Esophagus muscularis mucosa (tissue), 4 donors: Measurements from ENCODE around the gene TEX13D. TPM values are rescaled to one million over a fixed set of nuclear protein-coding genes. Genes with fewer than 3 reads are reported as not detected.
"Not testable (repeated sequence)": the region's sequence is repeated elsewhere in the genome, so short reads cannot be mapped to it uniquely, and the experiment has no call there.

Source experiments
- DNase-seq: peaks from one replicate; pipeline ENCODE4 v3.0.0-alpha.2; 2017; ENCODE audit errors: extremely low spot score
- H3K27ac ChIP-seq, 4 donors: fragments of 200-600 bp; sonication (generic); replicated peaks in 1 of 4; 1 replicate in 3 of 4; 2 replicates in 1 of 4; pipeline ENCODE4 v1.5.1; 2016 to 2019; ENCODE audit warnings: mild to moderate bottlenecking in 1 of 4
- H3K27me3 ChIP-seq, 4 donors: fragments of 200-600 bp; sonication (generic); one replicate each; pipeline versions ENCODE4 v1.5.1 to v1.6.0; 2016 to 2019
- H3K36me3 ChIP-seq, 4 donors: fragments of 200-600 bp; sonication (generic); one replicate each; pipeline ENCODE4 v1.5.1; 2016 to 2019
- H3K4me1 ChIP-seq, 4 donors: fragments of 200-600 bp; sonication (generic); one replicate each; pipeline ENCODE4 v1.5.1; 2016 to 2019
- H3K4me3 ChIP-seq, 4 donors: fragments of 200-600 bp; sonication (generic); 1 replicate in 2 of 4; 2 replicates in 2 of 4; pipeline ENCODE4 v1.5.1; 2016 to 2019; ENCODE audit warnings: mild to moderate bottlenecking in 4 of 4, moderate library complexity in 1 of 4
- H3K9me3 ChIP-seq, 4 donors: fragments of 200-600 bp; sonication (generic); 1 replicate in 3 of 4; 2 replicates in 1 of 4; pipeline ENCODE4 v1.5.1; 2016 to 2019
- EP300 ChIP-seq: sonication (generic); formaldehyde crosslinking; IDR thresholded peaks from one replicate; pipeline ENCODE4 v1.6.1; 2017; ENCODE audit warnings: antibody characterized with exemption
- POLR2A ChIP-seq: fragments of 450-650 bp; IDR thresholded peaks from one replicate; pipeline ENCODE4 v1.6.1; 2017; ENCODE audit warnings: antibody characterized with exemption, moderate library complexity, mild to moderate bottlenecking, low read depth
- POLR2AphosphoS5 ChIP-seq, 2 donors: sonication (generic); formaldehyde crosslinking; IDR thresholded peaks; one replicate each; pipeline ENCODE4 v1.6.1; 2017; ENCODE audit warnings: antibody characterized with exemption in 2 of 2
- WGBS: methylation state at CpG from one replicate; pipeline ENCODE4 v1.1.5; 2018; 5-methylcytosine and 5-hydroxymethylcytosine counted together
- intact Hi-C: fragments of 100-400 bp; cut with DNase I; formaldehyde crosslinking; loops from one replicate; pipeline ENCODE4 v1.15.1; 2023
- total RNA-seq, 4 donors: library from RNA; depleted of rRNA; stranded (reverse); fragments of >200 nt; gene quantifications; one replicate each; pipeline versions ENCODE4 v1.1.0 to v1.2.1, GENCODE V29; 2016
- TF ChIP-seq, protein P1 (sequence below), 3 experiments: fragments of 200-600 bp in 2 of 3; fragments of 450-650 bp in 1 of 3; sonication (generic) in 2 of 3; IDR thresholded peaks; one replicate each; pipeline ENCODE4 v1.5.1; 2017 to 2019; ENCODE audit warnings: antibody characterized with exemption in 3 of 3, mild to moderate bottlenecking in 2 of 3, moderate library complexity in 1 of 3

Gene TEX13D
- total RNA-seq, 4 donors from 2014 or later = 0.17 to 0.66 (median 0.37) TPM

DNA sequence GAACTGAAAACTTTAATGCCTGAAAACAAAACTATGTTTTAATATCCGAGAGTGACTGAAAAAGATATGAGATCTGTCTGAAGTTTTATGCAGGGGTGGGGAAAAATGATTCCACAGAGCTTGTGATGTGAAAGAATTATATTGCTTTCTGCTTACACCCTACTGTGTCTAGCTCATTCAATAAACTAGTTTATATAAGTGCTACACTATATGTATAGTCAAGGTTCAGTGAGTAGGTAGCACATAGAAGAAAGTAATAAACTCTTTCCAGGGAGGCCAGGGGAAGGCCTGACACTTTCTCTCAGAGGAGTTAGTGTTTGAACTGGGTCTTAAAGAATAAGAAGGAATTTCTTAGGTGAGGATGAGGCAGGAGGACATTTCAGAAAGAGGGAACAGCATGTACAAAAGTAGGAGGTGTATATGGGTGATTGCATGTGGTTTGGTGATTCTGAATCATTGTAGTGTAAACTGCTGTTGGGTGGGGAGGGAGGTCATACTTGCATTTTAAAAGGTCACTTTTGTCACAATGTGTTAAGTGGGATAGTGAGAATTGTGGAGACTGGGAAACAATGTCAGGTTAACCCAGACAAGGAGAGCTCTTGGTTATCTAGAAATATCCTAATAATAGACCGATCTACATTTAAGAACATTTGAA, 25.1 kb upstream of the TEX13D start:
- no peak for DNase-seq
- TF ChIP-seq POLR2A = no peak
- no peak for TF ChIP-seq EP300
- TF ChIP-seq, protein P1, sequence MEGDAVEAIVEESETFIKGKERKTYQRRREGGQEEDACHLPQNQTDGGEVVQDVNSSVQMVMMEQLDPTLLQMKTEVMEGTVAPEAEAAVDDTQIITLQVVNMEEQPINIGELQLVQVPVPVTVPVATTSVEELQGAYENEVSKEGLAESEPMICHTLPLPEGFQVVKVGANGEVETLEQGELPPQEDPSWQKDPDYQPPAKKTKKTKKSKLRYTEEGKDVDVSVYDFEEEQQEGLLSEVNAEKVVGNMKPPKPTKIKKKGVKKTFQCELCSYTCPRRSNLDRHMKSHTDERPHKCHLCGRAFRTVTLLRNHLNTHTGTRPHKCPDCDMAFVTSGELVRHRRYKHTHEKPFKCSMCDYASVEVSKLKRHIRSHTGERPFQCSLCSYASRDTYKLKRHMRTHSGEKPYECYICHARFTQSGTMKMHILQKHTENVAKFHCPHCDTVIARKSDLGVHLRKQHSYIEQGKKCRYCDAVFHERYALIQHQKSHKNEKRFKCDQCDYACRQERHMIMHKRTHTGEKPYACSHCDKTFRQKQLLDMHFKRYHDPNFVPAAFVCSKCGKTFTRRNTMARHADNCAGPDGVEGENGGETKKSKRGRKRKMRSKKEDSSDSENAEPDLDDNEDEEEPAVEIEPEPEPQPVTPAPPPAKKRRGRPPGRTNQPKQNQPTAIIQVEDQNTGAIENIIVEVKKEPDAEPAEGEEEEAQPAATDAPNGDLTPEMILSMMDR (IDR thresholded peaks at IDR 0.05) = no peak
- no peak for TF ChIP-seq POLR2AphosphoS5 (IDR thresholded peaks at IDR 0.05)
- WGBS = 74% methylated on average over 2 of the region's 2 CpGs

DNA sequence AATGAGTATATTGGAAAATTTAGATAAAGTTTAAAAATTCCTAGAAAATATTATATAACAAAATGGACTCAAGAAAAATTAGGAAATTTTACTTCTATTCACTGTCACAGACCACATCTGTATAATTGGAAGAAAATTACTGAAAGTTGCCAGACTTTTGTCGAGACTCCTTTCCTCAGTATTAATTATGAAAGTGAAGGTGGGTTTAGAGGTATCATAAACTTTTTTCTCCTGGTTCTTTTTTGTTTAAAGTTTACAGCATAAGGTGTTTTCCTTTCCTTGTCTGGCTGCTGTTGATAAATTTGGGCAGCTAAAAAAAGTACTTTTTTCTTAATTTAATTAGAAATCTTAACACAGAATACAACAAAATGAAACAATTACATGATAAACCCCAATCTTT, 6.7 kb upstream of the TEX13D start:
- Histone ChIP-seq H3K36me3 (no peaks in the 10 kb centered on the region), H3K4me1 (no peaks in the 10 kb centered on the region), H3K27ac (no peak overlapping the region), H3K9me3 (no peaks in the 10 kb centered on the region), H3K4me3 (no peak overlapping the region), H3K27me3 (no peaks in the 10 kb centered on the region)
- 70% methylated on average over 1 of the region's 1 CpG for WGBS
- DNase-seq = no peak
- intact Hi-C loops = loop anchor here (10.0 kb wide), 1 partner anchor 59 kb away; no protein-coding TSS in a partner anchor
- TF ChIP-seq POLR2AphosphoS5 (IDR thresholded peaks at IDR 0.05) (no peak), EP300 (no peak), POLR2A (no peak)
- TF ChIP-seq, protein P1 (IDR thresholded peaks at IDR 0.05) = no peak

More for the DNA sequence above, 25.1 kb upstream of the TEX13D start:
- Histone ChIP-seq H3K27ac (no peak overlapping the region), H3K36me3 (no peaks in the 10 kb centered on the region), H3K9me3 (no peaks in the 10 kb centered on the region), H3K4me3 (no peak overlapping the region), H3K27me3 (no peaks in the 10 kb centered on the region), H3K4me1 (no peaks in the 10 kb centered on the region)
- intact Hi-C loops = no loop called here

DNA sequence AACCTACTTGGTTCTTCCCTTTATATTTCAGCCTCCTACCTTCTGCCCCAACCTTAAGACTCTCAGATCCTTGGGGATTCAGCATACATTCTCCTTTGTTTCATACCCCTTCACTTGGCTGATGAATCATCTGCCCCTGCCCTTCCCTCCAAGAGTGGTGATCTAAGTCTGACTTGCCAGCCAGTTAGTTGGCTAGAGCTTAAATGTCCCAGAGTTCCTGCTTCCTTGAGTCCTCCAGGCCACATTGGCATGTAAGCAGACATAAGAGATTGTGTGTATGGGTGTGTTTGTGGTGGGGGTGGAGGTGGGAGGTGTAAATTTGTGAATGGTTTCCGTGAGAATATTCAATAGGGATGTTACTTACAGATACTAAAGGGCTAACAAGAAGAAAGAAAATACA, 3.7 kb upstream of the TEX13D start:
- Histone ChIP-seq H3K36me3 (no peaks in the 10 kb centered on the region), H3K4me3 (no peak overlapping the region), H3K9me3 (no peaks in the 10 kb centered on the region), H3K4me1 (no peaks in the 10 kb centered on the region), H3K27me3 (no peaks in the 10 kb centered on the region), H3K27ac (no peak overlapping the region)
- no peak for TF ChIP-seq POLR2A
- TF ChIP-seq POLR2AphosphoS5 (IDR thresholded peaks at IDR 0.05) = no peak
- TF ChIP-seq, protein P1 (IDR thresholded peaks at IDR 0.05) = no peak
- no peak for TF ChIP-seq EP300
- 54% methylated on average over 1 of the region's 1 CpG for WGBS
- DNase-seq = no peak
- intact Hi-C loops = loop anchor here (10.0 kb wide), 1 partner anchor 56 kb away; no protein-coding TSS in a partner anchor

GRCh38 chrX:124333862-124334261, 1.4 kb downstream of the TEX13D start:
- Histone ChIP-seq H3K4me3 (no peak overlapping the region), H3K36me3 (no peaks in the 10 kb centered on the region), H3K4me1 (no peaks in the 10 kb centered on the region), H3K9me3 (no peaks in the 10 kb centered on the region), H3K27me3 (no peaks in the 10 kb centered on the region), H3K27ac (no peak overlapping the region)
- WGBS = 77% methylated on average over 6 of the region's 6 CpGs
- no peak for DNase-seq
- TF ChIP-seq, protein P1 (IDR thresholded peaks at IDR 0.05) = no peak
- intact Hi-C loops = no loop called here

DNA sequence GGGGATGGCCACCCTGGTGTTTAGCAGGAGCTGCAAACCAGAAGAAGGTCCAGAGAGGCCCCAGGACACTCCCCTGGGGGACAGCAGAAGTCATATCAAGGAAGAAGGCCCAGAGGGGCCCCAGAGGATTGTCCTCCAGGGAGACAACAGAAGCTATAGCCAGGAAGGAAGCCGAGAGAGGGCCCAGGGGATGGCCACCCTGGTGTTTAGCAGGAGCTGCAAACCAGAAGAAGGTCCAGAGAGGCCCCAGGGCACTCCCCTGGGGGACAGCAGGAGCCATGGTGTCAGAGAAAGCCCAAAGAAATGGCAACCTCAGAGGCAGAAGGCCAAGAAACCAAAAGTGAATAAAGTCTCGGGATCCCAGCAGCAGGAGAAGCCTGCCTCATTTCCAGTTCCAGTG, 2.1 kb downstream of the TEX13D start:
- DNase-seq, H3K36me3 ChIP-seq, H3K4me3 ChIP-seq, intact Hi-C loops, H3K27me3 ChIP-seq, H3K4me1 ChIP-seq, H3K9me3 ChIP-seq, H3K27ac ChIP-seq: not testable (repeated sequence)
- 93% methylated on average over 2 of the region's 2 CpGs for WGBS
